VCaP (cell line): Measurements from ENCODE around the gene MINAR1.
A peak's percentile ranks its signal among the peaks of the same experiment; 100 is the strongest.

ENCODE experiments used
- H3K27ac ChIP-seq: fragments of 450-650 bp; 2 replicates; pipeline ENCODE4 v1.5.1; 2017
- TF ChIP-seq, protein P1 (sequence below): fragments of 450-650 bp; conservative IDR thresholded peaks from 2 replicates; pipeline ENCODE4 v1.5.1; 2017; ENCODE audit warnings: mild to moderate bottlenecking, moderate library complexity

Gene MINAR1

DNA sequence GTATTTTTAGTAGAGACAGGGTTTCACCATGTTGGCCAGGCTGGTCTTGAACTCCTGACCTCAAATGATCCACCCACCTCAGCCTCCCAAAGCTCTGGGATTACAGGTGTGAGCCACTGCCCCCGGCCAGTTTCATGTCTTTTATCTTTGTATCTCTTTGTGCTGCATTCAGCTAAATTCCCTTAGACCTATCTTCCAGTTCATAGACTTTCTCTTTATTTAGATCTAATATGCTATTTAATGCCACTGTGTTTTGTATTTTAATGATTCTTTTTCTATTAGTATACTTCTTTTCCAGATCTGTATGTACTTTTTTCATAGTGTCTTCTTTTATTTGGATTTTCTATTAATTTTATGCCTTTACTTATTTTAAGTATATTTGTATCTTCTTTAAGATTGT is 14.9 kb downstream of the MINAR1 start:
- TF ChIP-seq, protein P1, sequence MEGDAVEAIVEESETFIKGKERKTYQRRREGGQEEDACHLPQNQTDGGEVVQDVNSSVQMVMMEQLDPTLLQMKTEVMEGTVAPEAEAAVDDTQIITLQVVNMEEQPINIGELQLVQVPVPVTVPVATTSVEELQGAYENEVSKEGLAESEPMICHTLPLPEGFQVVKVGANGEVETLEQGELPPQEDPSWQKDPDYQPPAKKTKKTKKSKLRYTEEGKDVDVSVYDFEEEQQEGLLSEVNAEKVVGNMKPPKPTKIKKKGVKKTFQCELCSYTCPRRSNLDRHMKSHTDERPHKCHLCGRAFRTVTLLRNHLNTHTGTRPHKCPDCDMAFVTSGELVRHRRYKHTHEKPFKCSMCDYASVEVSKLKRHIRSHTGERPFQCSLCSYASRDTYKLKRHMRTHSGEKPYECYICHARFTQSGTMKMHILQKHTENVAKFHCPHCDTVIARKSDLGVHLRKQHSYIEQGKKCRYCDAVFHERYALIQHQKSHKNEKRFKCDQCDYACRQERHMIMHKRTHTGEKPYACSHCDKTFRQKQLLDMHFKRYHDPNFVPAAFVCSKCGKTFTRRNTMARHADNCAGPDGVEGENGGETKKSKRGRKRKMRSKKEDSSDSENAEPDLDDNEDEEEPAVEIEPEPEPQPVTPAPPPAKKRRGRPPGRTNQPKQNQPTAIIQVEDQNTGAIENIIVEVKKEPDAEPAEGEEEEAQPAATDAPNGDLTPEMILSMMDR: no peak

DNA sequence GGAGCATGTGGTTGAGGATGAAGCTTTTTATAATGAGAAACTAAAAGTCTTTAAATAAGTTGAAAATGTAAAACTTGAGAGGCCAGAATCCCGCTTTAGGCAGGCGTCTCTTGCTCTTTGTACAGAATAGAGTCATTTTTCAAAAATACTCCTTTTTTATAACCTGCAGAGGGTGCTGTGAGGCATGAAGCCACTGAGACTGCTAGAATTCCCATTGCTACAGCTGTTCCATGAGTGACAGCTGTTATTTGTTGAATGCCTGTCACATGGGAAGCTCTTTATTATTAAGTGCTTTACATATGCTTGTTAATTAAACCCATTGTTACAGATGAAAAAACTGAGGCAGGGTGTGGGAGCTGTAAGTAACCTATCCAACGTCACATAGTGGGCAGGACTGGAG is 18.5 kb downstream of the MINAR1 start:
- TF ChIP-seq, protein P1: peak; percentile 70
- H3K27ac ChIP-seq: no peak overlapping the region

More for the DNA sequence above, 14.9 kb downstream of the MINAR1 start:
- no peak overlapping the region for H3K27ac ChIP-seq

DNA sequence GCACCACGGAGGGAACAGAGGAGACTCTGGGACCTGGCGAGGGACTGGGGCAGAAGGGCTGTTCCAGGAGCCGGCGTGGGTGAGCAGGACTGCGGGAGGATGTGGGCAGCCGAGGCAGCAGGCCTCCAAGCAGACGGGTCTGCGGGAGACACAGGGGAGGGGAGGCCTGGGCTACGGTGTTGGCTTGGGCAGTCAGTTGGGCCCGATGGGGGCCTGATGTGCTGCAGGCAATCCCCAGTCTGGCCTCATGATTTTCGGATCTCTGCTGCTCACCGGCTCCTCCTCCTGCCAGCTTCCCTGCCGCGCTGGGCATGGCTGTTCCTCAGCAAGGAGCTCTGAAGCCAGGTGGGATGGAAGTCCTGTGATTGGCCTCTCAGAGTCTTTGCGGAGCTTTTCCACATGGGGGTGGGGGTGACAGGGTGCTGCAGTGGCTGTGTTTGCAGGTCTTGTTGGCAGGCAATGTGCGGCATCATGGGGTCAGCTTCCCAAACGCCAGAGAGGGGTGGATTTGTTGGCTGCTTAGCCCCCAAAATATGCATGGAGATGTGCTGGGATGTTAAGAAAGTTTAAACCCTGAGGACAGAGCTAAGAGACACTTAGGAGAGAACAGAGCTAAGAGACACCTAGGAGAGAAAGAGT is 19.3 kb downstream of the MINAR1 start:
- TF ChIP-seq, protein P1: no peak
- H3K27ac ChIP-seq: no peak overlapping the region

DNA sequence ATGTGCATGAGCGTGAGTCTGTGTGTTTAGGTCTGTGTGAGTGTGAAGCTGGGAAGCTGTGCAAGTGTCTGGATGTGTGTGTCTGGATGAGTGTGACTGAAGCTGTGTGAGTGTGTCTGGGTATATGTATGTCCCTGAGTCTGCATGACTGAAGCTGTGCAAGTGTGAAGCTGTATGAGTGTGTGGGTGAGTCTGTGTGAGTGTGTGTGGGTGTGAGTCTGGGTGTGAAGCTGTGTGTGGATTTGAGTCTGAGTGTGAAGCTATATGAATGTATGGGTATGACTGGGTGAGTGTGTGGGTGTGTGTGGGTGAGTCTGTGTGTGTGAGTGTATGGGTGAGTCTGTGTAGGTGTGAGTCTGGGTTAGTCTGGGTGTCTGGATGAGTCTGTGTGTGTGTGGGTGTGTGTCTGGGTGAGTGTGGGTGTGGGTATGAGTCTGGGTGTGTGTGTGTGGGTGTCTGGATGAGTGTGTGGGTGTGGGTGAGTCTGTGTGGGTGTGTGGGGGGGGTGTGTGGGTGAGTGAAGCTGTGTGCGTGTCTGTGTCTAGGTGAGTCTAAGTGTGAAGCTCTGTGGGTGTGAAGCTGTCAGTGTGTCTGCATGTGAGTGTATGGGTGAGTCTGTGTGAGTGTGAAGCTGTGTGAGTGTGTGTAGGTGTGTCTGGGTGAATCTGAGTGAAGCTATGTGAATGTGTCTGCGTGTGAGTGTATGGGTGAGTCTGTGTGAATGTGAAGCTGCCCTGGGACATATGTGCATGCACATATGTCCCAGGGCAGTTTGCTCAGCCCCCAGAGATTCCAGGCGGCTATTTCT is 20.3 kb downstream of the MINAR1 start:
- no peak overlapping the region for H3K27ac ChIP-seq
- TF ChIP-seq, protein P1: no peak

DNA sequence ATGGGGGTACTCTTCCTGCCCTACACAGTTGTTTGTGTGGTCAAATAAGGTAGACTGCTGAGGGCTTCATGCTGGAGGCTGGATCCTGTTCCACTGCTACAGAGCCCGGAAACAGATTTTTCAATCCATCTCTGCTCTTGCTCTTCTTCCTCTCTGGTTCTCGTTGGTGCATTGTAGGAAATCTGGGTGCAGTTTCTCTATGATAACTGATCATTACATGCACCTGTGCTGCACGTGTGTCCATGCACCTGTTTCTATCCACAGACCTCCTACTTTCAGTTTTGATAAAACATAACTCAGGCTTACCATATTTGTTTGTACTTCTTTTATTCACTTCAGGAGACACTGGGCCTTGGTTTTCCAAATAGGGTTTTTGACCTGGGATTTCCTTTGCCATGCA is 21.3 kb downstream of the MINAR1 start:
- TF ChIP-seq, protein P1: no peak

DNA sequence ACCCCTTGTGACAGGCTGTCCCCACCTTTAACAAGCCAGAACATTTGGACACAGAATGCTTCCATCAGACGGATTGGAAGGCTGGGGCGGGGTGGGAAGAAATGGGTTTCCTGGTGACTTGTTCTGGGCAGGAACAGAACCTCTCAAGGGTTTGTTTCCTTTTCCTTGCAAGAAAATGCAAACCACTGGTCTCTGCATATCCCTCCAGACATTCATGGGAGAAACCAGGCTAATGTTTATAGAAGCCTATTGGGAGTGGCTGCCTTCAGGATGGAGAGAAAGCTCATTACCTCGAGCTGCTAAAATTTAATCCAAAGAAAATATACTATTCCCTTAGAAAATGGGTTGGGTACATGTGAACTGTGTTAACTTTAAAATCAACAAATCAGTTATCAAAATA is 21.9 kb downstream of the MINAR1 start:
- TF ChIP-seq, protein P1: no peak
- H3K27ac ChIP-seq: no peak overlapping the region

More for the DNA sequence above, 21.3 kb downstream of the MINAR1 start:
- no peak overlapping the region for H3K27ac ChIP-seq

DNA sequence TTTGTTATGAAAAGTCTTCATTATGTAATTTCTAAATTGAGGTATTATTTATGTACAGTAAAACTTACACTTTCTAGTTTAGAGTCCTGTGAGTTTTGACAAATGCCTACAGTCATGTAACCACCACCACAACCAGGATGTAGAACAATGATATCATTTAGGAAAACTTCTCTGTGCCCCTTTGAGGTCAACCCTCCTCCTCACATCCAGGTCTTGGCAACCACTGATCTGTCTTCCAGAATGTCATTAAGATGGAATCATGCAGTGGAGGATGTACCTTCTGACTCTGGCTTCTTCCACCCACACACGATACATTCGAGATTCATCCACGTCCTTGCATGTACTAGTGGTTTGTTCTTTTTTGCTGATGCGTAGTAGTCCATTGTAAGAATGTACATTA is 23.2 kb downstream of the MINAR1 start:
- TF ChIP-seq, protein P1: no peak
- H3K27ac ChIP-seq: no peak overlapping the region
